Liver (tissue), 9 donors: ENCODE measurements around the gene LRP5. TPM values are rescaled to one million over a fixed set of nuclear protein-coding genes. Genes with fewer than 3 reads are reported as not detected.
"Not testable (repeated sequence)": the region's sequence is repeated elsewhere in the genome, so short reads cannot be mapped to it uniquely, and the experiment has no call there.

Source experiments
- DNase-seq: peaks from one replicate; pipeline ENCODE4 v3.0.0-alpha.2; 2017; ENCODE audit warnings: low spot score
- H3K27ac ChIP-seq, 2 donors: one replicate each; pipeline ENCODE4 v1.7.0; 2013; ENCODE audit warnings: inconsistent platforms in 2 of 2, low read length in 2 of 2, control low read depth in 1 of 2, low read depth in 1 of 2, mild to moderate bottlenecking in 1 of 2
- H3K27me3 ChIP-seq, 4 donors: one replicate each; pipeline versions ENCODE4 v1.6.1 to v1.7.0; 2013; ENCODE audit warnings: low read length in 3 of 4, inconsistent platforms in 1 of 4, mild to moderate bottlenecking in 1 of 4, moderate library complexity in 1 of 4; ENCODE audit not compliant: control insufficient read depth in 4 of 4, insufficient read depth in 4 of 4
- H3K36me3 ChIP-seq, 4 donors: one replicate each; pipeline versions ENCODE4 v1.6.1 to v1.7.0; 2013; ENCODE audit warnings: low read length in 3 of 4, mild to moderate bottlenecking in 3 of 4, low read depth in 1 of 4, moderate library complexity in 1 of 4; ENCODE audit not compliant: control insufficient read depth in 4 of 4, insufficient read depth in 3 of 4
- H3K4me1 ChIP-seq, 4 donors: one replicate each; pipeline versions ENCODE4 v1.6.1 to v1.7.0; 2013; ENCODE audit warnings: low read length in 3 of 4, mild to moderate bottlenecking in 3 of 4, moderate library complexity in 1 of 4; ENCODE audit not compliant: control insufficient read depth in 4 of 4, insufficient read depth in 4 of 4
- H3K4me3 ChIP-seq, 3 donors: one replicate each; pipeline versions ENCODE4 v1.6.1 to v1.7.0; 2013; ENCODE audit warnings: low read length in 3 of 3, control low read depth in 1 of 3, low read depth in 1 of 3, mild to moderate bottlenecking in 1 of 3
- H3K9ac ChIP-seq, 2 donors: one replicate each; pipeline ENCODE4 v1.7.0; 2013; ENCODE audit warnings: low read length in 2 of 2, mild to moderate bottlenecking in 2 of 2, moderate library complexity in 2 of 2, control low read depth in 1 of 2, low read depth in 1 of 2
- H3K9me3 ChIP-seq, 4 donors: one replicate each; pipeline versions ENCODE4 v1.6.1 to v1.7.0; 2013; ENCODE audit warnings: low read length in 3 of 4; ENCODE audit not compliant: control insufficient read depth in 4 of 4
- EGR1 ChIP-seq, 2 donors: IDR thresholded peaks; 2 replicates each; pipeline ENCODE4 v1.6.1; 2016 to 2018; ENCODE audit warnings: antibody characterized with exemption in 2 of 2, low read depth in 2 of 2
- FOXA1 ChIP-seq: IDR thresholded peaks from 2 replicates; pipeline ENCODE4 v1.6.1; 2016; ENCODE audit warnings: antibody characterized with exemption
- FOXA2 ChIP-seq: IDR thresholded peaks from 2 replicates; pipeline ENCODE4 v1.6.1; 2016; ENCODE audit warnings: antibody characterized with exemption
- GABPA ChIP-seq, 2 donors: IDR thresholded peaks in 1 of 2; conservative IDR thresholded peaks in 1 of 2; 2 replicates each; pipeline ENCODE4 v1.6.1; 2016; ENCODE audit warnings: antibody characterized with exemption in 2 of 2, mild to moderate bottlenecking in 1 of 2, moderate library complexity in 1 of 2
- HNF4A ChIP-seq, 2 donors: conservative IDR thresholded peaks; 2 replicates each; pipeline ENCODE4 v1.6.1; 2016; ENCODE audit warnings: antibody characterized with exemption in 2 of 2, mild to moderate bottlenecking in 2 of 2
- HNF4G ChIP-seq: IDR thresholded peaks from 2 replicates; pipeline ENCODE4 v1.6.1; 2016; ENCODE audit warnings: antibody characterized with exemption
- JUND ChIP-seq, 2 donors: IDR thresholded peaks; 2 replicates each; pipeline ENCODE4 v1.6.1; 2016; ENCODE audit warnings: antibody characterized with exemption in 2 of 2
- NR2F2 ChIP-seq: IDR thresholded peaks from 2 replicates; pipeline ENCODE4 v1.6.1; 2016; ENCODE audit warnings: antibody characterized with exemption
- RAD21 ChIP-seq, 2 donors: IDR thresholded peaks; 2 replicates each; pipeline ENCODE4 v1.6.1; 2016; ENCODE audit warnings: antibody characterized with exemption in 2 of 2, mild to moderate bottlenecking in 2 of 2
- RXRA ChIP-seq, 2 donors: IDR thresholded peaks; 2 replicates each; pipeline ENCODE4 v1.6.1; 2017 to 2018; ENCODE audit warnings: antibody characterized with exemption in 2 of 2, mild to moderate bottlenecking in 1 of 2
- SP1 ChIP-seq: IDR thresholded peaks from 2 replicates; pipeline ENCODE4 v1.6.1; 2018; ENCODE audit warnings: antibody characterized with exemption, mild to moderate bottlenecking
- TAF1 ChIP-seq: conservative IDR thresholded peaks from 2 replicates; pipeline ENCODE4 v1.6.1; 2016; ENCODE audit warnings: antibody characterized with exemption, mild to moderate bottlenecking
- YY1 ChIP-seq: IDR thresholded peaks from 2 replicates; pipeline ENCODE4 v1.6.1; 2016; ENCODE audit warnings: antibody characterized with exemption, mild to moderate bottlenecking
- WGBS: extraction: QIAGEN DNeasy Blood & Tissue Kit; methylation state at CpG from one replicate; pipeline ENCODE4 v1.1.7; 2013; 5-methylcytosine and 5-hydroxymethylcytosine counted together
- polyA plus RNA-seq, 2 donors: library from polyadenylated mRNA; stranded (reverse) in 1 of 2; unstranded in 1 of 2; fragments of 200-250 nt in 1 of 2; fragments of >200 nt in 1 of 2; fragmentation: Nextera tagmentation in 1 of 2; extraction: Ambion mirVana in 1 of 2; gene quantifications; one replicate each; pipeline versions ENCODE4 v1.2.1 to v1.2.3, GENCODE V29; 2013 to 2015
- total RNA-seq, 2 donors: library from RNA; depleted of rRNA; stranded (reverse); fragments of >200 nt; gene quantifications; one replicate each; pipeline ENCODE4 v1.2.3, GENCODE V29; 2014
- TF ChIP-seq, protein P1 (sequence below): IDR thresholded peaks from 2 replicates; pipeline ENCODE4 v1.6.1; 2016; ENCODE audit warnings: antibody characterized with exemption
- TF ChIP-seq, protein P2 (sequence below): IDR thresholded peaks from 2 replicates; pipeline ENCODE4 v1.6.1; 2016; ENCODE audit warnings: antibody characterized with exemption
- TF ChIP-seq, protein P3 (sequence below): fragments of 150-350 bp; IDR thresholded peaks from 2 replicates; pipeline ENCODE4 v1.5.1; 2017; ENCODE audit warnings: improper control_type of control experiment, low read depth, low read length; ENCODE audit not compliant: missing input control
- TF ChIP-seq, protein P4 (sequence below): IDR thresholded peaks from 2 replicates; pipeline ENCODE4 v1.6.1; 2016; ENCODE audit warnings: antibody characterized with exemption
- TF ChIP-seq, protein P5 (sequence below): IDR thresholded peaks from 2 replicates; pipeline ENCODE4 v1.6.1; 2016; ENCODE audit warnings: antibody characterized with exemption, mild to moderate bottlenecking
- donor health status: healthy.
- donor health status: healthy.
- donor health status: healthy.
- donor health status: healthy.
- donor health status: healthy.

Gene LRP5
- total and polyA plus RNA-seq, 4 donors = 48.9 to 99.3 (median 71.3) TPM

DNA sequence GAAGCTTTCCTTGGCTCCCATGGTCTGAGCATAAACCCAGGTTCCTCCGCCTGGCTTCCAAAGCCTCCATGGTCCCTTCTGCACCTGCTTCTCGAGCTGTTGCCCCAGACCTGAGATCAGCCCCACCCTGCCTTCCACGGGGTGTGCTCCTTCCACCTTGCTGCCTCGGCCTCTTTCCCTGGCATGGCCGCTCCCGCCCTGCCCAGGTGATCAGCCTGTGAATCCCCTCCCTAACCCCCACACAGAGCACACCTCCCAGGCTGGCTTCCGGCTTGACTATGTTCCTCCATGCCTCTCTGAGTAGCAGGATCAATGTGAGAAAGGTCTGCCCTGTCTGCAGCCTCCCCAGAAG lies 145.5 kb downstream of the LRP5 start (continued):
- TF ChIP-seq, protein P1, sequence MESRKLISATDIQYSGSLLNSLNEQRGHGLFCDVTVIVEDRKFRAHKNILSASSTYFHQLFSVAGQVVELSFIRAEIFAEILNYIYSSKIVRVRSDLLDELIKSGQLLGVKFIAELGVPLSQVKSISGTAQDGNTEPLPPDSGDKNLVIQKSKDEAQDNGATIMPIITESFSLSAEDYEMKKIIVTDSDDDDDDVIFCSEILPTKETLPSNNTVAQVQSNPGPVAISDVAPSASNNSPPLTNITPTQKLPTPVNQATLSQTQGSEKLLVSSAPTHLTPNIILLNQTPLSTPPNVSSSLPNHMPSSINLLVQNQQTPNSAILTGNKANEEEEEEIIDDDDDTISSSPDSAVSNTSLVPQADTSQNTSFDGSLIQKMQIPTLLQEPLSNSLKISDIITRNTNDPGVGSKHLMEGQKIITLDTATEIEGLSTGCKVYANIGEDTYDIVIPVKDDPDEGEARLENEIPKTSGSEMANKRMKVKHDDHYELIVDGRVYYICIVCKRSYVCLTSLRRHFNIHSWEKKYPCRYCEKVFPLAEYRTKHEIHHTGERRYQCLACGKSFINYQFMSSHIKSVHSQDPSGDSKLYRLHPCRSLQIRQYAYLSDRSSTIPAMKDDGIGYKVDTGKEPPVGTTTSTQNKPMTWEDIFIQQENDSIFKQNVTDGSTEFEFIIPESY = no peak
- TF ChIP-seq, protein P2, sequence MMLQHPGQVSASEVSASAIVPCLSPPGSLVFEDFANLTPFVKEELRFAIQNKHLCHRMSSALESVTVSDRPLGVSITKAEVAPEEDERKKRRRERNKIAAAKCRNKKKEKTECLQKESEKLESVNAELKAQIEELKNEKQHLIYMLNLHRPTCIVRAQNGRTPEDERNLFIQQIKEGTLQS = no peak
- no peak for TF ChIP-seq RXRA (IDR thresholded peaks at IDR 0.05)
- TF ChIP-seq NR2F2 = no peak
- TF ChIP-seq SP1 = no peak
- no peak for TF ChIP-seq YY1
- TF ChIP-seq GABPA (IDR thresholded peaks at IDR 0.05 in 1 of 2, conservative IDR thresholded peaks at IDR 0.05 in 1 of 2) = no peak

DNA sequence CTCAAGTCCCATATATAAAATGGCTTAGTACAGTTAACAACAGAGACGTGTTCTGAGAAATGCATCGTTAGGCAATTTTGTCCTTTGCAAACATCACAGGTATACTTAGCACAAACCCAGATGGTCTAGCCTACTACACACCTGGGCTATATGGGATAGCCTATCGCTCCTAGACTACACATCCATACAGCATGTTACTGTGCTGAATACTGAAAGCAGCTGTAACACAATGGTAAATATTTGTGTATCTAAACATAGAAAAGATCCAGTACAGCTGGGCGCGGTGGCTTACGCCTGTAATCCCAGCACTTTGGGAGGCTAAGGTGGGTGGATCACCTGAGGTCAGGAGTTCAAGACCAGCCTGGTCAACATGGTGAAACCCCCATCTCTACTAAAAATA lies 145.9 kb downstream of the LRP5 start:
- DNase-seq, H3K9ac ChIP-seq, H3K27ac ChIP-seq, H3K9me3 ChIP-seq, H3K4me3 ChIP-seq, H3K36me3 ChIP-seq, H3K27me3 ChIP-seq: not testable (repeated sequence)
- H3K4me1 ChIP-seq = peaks cover 7 to 37% (median 27%) of the 10 kb centered on the region in 4 donors
- 85% methylated on average over 6 of the region's 6 CpGs for WGBS

DNA sequence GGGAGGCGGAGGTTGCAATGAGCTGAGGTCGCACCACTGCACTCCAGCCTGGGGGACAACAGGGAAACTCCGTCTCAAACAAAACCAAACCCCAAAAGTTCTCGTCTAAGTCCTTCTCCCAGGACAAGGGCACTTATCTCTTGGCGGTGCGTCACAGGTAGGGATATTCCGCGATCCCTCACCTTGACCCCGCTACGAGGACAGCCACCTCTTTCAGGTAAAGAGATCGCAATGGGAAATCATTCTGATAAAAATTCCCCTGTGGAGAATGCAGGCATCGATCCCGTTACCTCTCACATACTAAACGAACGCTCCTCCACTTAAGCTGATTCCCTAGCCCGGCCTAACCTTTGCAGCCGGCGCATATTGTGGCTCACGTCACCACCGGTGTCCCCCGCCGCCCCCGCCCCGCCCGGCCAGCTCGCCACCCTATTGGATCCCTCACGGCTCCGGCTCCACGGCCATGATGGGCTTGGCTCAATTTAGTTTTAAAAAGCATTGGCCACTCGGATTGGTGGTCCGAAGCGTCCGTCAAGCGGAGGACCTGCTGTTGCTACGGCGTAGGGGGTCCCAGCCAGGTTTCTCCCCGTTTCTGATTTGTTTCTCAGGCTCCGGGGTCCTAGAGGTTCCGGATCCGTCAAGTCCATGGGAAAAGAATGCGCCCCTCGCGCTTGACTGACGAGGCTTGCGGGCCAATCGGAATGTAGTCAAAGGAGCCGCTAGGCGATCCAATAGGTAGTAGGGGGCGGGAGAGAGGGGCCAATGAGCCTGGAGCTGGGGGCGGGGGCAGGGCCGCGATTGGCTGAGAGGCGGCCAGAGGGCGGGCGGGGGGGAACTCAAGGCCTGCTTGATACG lies 147.7 kb downstream of the LRP5 start:
- H3K4me1 ChIP-seq = peaks cover 7 to 43% (median 32%) of the 10 kb centered on the region in 4 donors
- peak overlapping the region; percentile 78 to 96 for H3K27ac ChIP-seq
- peak overlapping the region in 1 of 2 donors; percentile 88 for H3K9ac ChIP-seq
- WGBS = 3% methylated on average over 56 of the region's 56 CpGs
- peak; percentile 98 for DNase-seq
- no peaks in the 10 kb centered on the region for H3K9me3 ChIP-seq
- peak overlapping the region; percentile 89 to 96 (median 92) for H3K4me3 ChIP-seq
- TF ChIP-seq YY1 = peak; percentile 95
- TF ChIP-seq SP1 = peak; percentile 84
- TF ChIP-seq, protein P2 = peak; percentile 99
- no peak for TF ChIP-seq RAD21 (IDR thresholded peaks at IDR 0.05)
- TF ChIP-seq HNF4A (conservative IDR thresholded peaks at IDR 0.05) = peak; percentile 55 to 62
- TF ChIP-seq TAF1 = peak; percentile 43
- TF ChIP-seq JUND (IDR thresholded peaks at IDR 0.05) = peak; percentile 46 to 63
- TF ChIP-seq, protein P3, sequence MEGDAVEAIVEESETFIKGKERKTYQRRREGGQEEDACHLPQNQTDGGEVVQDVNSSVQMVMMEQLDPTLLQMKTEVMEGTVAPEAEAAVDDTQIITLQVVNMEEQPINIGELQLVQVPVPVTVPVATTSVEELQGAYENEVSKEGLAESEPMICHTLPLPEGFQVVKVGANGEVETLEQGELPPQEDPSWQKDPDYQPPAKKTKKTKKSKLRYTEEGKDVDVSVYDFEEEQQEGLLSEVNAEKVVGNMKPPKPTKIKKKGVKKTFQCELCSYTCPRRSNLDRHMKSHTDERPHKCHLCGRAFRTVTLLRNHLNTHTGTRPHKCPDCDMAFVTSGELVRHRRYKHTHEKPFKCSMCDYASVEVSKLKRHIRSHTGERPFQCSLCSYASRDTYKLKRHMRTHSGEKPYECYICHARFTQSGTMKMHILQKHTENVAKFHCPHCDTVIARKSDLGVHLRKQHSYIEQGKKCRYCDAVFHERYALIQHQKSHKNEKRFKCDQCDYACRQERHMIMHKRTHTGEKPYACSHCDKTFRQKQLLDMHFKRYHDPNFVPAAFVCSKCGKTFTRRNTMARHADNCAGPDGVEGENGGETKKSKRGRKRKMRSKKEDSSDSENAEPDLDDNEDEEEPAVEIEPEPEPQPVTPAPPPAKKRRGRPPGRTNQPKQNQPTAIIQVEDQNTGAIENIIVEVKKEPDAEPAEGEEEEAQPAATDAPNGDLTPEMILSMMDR = peak; percentile 21
- peak; percentile 58 for TF ChIP-seq NR2F2
- peak; percentile 78 to 82 for TF ChIP-seq EGR1 (IDR thresholded peaks at IDR 0.05; ENCODE audit: low read depth in 2 of 2)
- peak; percentile 93 to 97 for TF ChIP-seq RXRA (IDR thresholded peaks at IDR 0.05)
- TF ChIP-seq, protein P4, sequence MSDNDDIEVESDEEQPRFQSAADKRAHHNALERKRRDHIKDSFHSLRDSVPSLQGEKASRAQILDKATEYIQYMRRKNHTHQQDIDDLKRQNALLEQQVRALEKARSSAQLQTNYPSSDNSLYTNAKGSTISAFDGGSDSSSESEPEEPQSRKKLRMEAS = peak; percentile 41
- TF ChIP-seq, protein P5, sequence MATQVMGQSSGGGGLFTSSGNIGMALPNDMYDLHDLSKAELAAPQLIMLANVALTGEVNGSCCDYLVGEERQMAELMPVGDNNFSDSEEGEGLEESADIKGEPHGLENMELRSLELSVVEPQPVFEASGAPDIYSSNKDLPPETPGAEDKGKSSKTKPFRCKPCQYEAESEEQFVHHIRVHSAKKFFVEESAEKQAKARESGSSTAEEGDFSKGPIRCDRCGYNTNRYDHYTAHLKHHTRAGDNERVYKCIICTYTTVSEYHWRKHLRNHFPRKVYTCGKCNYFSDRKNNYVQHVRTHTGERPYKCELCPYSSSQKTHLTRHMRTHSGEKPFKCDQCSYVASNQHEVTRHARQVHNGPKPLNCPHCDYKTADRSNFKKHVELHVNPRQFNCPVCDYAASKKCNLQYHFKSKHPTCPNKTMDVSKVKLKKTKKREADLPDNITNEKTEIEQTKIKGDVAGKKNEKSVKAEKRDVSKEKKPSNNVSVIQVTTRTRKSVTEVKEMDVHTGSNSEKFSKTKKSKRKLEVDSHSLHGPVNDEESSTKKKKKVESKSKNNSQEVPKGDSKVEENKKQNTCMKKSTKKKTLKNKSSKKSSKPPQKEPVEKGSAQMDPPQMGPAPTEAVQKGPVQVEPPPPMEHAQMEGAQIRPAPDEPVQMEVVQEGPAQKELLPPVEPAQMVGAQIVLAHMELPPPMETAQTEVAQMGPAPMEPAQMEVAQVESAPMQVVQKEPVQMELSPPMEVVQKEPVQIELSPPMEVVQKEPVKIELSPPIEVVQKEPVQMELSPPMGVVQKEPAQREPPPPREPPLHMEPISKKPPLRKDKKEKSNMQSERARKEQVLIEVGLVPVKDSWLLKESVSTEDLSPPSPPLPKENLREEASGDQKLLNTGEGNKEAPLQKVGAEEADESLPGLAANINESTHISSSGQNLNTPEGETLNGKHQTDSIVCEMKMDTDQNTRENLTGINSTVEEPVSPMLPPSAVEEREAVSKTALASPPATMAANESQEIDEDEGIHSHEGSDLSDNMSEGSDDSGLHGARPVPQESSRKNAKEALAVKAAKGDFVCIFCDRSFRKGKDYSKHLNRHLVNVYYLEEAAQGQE = no peak
- peak; percentile 28 for TF ChIP-seq HNF4G
- TF ChIP-seq GABPA (IDR thresholded peaks at IDR 0.05 in 1 of 2, conservative IDR thresholded peaks at IDR 0.05 in 1 of 2) = peak; percentile 47 to 72
- TF ChIP-seq FOXA2 = peak; percentile 32
- TF ChIP-seq, protein P1 = peak; percentile 60
- TF ChIP-seq FOXA1 = no peak
- H3K36me3 ChIP-seq = no peaks in the 10 kb centered on the region
- no peaks in the 10 kb centered on the region for H3K27me3 ChIP-seq
